ENCODE data around the gene OGFOD2.

GRCh38 chr12:122989225-122989839 lies 14.3 kb downstream of the OGFOD2 start:
- TF ChIP-seq, protein P1, sequence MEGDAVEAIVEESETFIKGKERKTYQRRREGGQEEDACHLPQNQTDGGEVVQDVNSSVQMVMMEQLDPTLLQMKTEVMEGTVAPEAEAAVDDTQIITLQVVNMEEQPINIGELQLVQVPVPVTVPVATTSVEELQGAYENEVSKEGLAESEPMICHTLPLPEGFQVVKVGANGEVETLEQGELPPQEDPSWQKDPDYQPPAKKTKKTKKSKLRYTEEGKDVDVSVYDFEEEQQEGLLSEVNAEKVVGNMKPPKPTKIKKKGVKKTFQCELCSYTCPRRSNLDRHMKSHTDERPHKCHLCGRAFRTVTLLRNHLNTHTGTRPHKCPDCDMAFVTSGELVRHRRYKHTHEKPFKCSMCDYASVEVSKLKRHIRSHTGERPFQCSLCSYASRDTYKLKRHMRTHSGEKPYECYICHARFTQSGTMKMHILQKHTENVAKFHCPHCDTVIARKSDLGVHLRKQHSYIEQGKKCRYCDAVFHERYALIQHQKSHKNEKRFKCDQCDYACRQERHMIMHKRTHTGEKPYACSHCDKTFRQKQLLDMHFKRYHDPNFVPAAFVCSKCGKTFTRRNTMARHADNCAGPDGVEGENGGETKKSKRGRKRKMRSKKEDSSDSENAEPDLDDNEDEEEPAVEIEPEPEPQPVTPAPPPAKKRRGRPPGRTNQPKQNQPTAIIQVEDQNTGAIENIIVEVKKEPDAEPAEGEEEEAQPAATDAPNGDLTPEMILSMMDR (IDR thresholded peaks at IDR 0.05; ENCODE audit: low read length), result no peak
- no peak for TF ChIP-seq EZH2 (optimal IDR thresholded peaks at IDR 0.05; ENCODE audit: low read depth, low read length)
- no peak for TF ChIP-seq EZH2phosphoT487 (IDR thresholded peaks at IDR 0.05; ENCODE audit: low read length)

Measured in MM.1S (cell line).